Measurements from ENCODE around the gene LHX3.
"Not testable (repeated sequence)": the region's sequence is repeated elsewhere in the genome, so short reads cannot be mapped to it uniquely, and the experiment has no call there.

The LHX3 gene

GRCh38 chr9:136241542-136241941, 36.6 kb upstream of the LHX3 start:
- DNase-seq (ENCODE audit: low spot score), result peak; percentile 61

DNA sequence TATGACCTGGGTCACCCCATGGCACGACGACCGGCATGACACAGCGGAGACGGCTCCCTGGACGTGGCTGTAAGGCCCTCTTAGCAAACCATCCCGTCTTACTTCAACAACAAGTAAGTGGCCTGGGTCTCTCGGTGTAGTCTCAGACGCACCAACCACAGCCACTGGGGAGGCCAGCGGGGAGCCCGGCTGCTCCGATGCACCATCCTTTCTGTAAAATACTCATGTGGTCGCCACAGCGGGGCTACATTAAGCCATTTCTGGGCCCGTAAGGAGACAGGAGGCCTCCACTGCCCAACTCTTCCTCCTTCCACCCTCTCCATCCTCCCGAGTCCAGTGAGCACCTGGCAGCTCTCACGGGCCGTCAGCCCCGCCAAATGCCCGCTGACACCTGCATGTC, 36.0 kb upstream of the LHX3 start:
- no peak for DNase-seq (ENCODE audit: low spot score)

DNA sequence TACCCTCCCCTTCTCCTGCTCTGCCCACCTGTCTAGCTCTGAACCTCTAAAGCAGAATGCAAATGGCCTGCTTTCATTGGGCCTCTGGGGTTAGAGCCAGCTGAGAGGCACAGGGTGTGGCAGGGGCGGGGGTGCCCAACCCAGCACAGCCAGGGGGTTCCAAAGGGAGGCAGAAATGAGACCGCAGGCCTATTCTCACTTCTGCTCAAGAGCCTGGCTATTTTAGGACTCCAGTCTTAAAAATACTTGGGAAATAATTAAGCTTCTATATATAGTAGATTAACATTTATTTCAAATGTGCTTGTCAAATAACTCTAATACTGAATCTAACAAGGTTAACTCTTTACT, 35.0 kb upstream of the LHX3 start:
- DNase-seq (ENCODE audit: low spot score), result peak; percentile 74

- DNase-seq (ENCODE audit: low spot score), result no peak
Observed at GRCh38 chr9:136239135-136239982, 34.4 kb upstream of the LHX3 start.

GRCh38 chr9:136238342-136238732, 33.4 kb upstream of the LHX3 start:
- no peak for DNase-seq (ENCODE audit: low spot score)

- peak; percentile 92 for DNase-seq (ENCODE audit: low spot score)
Observed at GRCh38 chr9:136237486-136238341, 32.8 kb upstream of the LHX3 start.

DNA sequence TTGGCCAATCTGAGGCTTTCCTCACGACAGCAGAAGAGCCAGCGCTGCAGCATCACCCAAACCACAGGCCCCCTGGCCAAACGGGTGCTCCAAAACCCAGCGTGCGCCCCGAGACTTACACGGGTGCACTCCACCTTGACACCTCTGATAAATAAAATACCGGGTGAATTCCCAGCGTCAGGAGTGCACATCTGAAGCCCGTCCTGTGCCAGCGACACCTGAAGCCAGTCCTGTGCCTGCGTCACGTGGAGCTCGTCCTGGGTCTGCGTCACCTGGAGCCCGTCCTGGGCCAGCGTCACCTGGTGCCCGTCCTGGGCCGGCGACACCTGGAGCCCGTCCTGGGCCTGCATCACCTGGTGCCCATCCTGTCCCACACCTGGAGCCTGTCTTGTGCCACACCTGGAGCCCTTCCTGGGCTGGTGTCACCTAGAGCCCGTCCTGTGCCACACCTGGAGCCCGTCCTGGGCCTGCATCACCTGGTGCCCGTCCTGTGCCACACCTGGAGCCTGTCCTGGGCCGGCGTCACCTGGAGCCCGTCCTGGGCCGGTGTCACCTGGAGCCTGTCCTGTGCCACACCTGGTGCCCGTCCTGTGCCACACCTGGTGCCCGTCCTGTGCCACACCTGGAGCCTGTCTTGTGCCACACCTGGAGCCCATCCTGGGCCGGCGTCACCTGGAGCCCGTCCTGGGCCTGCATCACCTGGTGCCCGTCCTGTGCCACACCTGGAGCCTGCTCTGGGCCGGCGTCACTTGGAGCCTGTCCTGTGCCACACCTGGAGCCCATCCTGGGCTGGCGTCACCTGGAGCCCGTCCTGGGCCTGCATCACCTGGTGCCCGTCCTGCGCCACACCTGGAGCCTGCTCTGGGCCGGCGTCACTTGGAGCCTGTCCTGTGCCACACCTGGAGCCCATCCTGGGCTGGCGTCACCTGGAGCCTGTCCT, 31.8 kb upstream of the LHX3 start:
- not testable (repeated sequence) for DNase-seq (ENCODE audit: low spot score)

DNA sequence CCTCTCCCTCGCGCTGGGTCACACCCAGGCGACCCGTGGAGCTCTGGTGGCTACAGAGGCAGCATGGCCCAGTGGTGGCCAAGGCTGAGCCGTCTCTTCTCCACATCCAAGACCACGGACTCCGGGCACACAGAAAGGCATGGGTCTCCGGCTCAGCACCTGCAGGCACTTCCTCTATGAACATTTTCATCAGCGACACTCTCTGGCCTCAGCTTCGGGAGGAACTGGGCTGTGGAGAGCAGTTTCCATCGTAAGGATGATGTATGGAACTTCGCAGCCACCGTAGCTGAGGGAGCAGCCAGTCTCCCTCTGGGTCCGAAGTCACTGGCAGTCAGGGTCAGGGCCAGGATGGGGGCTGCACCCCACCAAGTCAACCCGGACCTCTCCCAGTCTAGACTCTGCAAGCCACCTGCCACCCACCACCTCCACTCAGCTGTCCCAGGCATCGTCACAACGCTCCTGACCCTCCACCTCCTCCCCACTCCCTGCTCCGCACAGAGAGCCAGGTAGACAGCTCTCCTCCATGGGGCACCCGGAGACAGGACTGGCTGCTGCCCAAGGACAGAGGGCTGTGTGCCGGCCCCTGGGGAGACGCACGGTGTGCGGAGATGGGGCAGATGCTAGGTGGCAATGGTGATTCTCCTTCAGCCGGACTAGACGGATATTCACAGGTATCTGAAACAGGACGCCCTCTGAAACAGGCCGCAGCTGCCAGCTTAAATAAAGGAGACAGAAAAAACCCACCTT, 31.0 kb upstream of the LHX3 start:
- no peak for DNase-seq (ENCODE audit: low spot score)

- no peak for DNase-seq (ENCODE audit: low spot score)
Observed at GRCh38 chr9:136235171-136235570, 30.2 kb upstream of the LHX3 start.

- no peak for DNase-seq (ENCODE audit: low spot score)
Observed at GRCh38 chr9:136234597-136234996, 29.7 kb upstream of the LHX3 start.

- DNase-seq (ENCODE audit: low spot score), result no peak
Observed at GRCh38 chr9:136233868-136234267, 28.9 kb upstream of the LHX3 start.

GRCh38 chr9:136233411-136233810, 28.5 kb upstream of the LHX3 start:
- DNase-seq (ENCODE audit: low spot score), result no peak

DNA sequence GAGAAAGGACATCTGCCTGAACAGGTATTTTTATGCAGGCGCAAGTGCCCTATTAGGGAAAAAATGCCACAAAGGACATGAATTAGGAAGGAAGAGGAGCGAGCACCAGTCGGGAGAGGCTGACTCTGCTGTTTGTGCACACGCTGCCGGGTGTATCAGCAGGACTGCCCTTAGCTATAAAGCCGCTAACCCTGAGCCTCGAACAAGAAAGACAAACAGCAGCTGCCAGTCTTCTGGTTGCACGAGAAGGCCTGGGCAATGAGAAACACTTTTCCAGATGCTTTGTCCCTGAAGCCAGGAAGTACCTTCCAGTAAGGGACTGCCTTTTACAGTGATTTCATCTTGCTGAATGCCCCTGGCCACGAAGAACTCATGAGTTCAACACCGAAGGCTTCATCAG, 28.0 kb upstream of the LHX3 start:
- no peak for DNase-seq (ENCODE audit: low spot score)

GRCh38 chr9:136231478-136232297, 26.8 kb upstream of the LHX3 start:
- peak; percentile 76 for DNase-seq (ENCODE audit: low spot score)

GRCh38 chr9:136230773-136231172, 25.8 kb upstream of the LHX3 start:
- no peak for DNase-seq (ENCODE audit: low spot score)

DNA sequence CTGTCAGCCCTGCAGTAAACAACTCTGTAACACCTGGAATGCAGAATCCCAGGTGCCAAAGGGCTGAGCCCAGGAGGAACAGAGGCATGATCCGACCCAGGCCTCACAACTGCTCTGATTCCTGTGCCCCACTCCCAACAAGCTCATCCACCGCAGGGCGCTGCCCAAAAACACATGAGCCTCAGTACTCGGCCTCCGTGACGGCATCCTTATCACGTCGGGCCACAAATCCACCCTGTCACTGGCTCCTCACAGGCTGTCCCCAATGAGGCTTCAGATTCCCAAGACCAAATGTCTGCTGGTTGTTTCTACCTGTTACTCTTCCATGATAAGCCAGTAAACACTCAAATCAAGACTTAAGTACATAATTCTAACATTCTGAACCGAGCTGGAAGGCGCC, 25.4 kb upstream of the LHX3 start:
- DNase-seq (ENCODE audit: low spot score), result peak; percentile 86

DNA sequence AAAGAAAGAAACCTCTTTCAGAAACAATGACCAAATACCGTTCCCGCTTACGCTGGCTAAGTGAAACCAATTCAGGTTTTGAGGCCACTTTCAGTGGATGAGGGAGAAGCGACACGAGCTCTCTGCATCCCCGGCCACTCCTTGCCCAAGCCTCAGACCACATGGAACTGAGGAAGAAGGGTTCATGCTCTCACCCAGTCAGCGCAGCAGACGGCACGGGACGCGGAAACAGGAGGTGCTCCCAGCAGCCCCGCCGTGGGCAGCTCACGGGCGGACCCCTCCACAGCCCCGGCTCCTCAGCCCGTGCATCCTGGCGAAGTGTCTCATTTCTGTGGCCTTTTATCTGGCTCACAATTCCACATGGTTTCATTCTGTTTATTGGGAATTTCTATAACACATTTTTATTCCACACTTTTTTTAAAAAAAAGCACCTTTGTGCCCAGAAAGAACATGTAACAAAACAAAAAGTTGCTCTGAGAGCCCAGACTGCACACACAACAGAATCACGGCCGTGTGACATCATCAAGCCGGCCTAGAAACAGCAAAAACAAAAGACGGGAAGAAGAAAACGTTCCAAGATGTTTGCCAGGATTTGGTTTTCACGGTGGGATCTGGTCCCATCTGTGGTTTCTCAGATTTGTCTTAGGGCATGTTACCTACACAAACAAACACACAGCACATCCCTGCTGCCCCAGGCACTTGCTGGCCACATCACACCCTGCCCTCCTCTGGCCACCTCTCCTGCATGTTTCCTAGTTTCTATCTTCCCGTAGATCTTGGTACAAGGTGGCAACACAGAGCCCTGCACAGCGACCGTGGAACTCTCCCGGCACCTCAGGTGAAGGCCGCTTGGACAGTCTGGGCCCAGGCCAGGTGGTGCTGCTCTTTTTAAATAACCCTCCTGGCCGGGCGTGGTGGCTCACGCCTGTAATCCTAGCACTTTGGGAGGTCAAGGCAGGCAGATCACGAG, 24.5 kb upstream of the LHX3 start:
- DNase-seq (ENCODE audit: low spot score), result no peak

DNA sequence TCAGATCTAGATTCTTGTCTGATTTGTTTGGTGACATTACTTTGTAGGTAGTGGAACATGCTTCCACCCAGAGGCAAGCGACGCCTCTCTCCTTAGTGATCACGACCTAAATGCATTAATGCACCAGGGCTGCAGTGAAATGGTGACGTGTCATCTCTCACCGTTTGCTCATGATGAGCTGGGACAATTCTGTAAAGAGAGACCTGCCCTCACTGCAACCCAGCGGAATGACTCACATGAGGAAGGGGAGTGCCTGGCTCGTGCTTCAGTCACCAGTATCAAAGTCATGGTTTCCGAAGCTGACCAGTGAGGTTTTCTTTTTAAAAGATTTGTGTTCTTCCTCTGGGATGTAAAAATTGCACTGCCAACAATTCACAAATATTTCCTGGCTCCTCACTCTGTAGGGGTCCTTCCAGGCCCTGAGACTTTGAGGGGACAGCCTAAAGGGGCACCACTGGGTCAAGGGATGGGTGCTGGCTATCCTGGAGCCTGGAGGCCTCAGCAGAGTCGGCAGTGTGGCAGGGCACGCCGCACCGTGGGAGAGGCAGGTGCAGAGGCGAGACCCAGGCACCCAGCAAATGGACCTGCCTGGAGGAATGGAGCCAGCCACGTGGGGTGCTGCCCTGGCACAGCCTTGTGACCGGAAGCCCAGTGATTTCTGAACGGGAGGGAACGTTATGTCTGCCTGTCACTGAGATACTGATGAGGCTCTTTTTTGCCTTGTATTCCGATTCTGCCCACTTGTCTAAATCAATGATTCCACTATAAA, 23.4 kb upstream of the LHX3 start:
- no peak for DNase-seq (ENCODE audit: low spot score)

Measured in hematopoietic multipotent progenitor cell treated with erythropoietin and hydrocortisone succinate and interleukin-3 and kit ligand, for 15 days (in vitro differentiated cells).